ENCODE data around the gene BOK.

The BOK gene

GRCh38 chr2:241601841-241602240 lies 43.3 kb downstream of the BOK start:
- DNase-seq (ENCODE audit: low read depth), result no peak

GRCh38 chr2:241602720-241603119 lies 44.2 kb downstream of the BOK start:
- DNase-seq (ENCODE audit: low read depth), result no peak

- no peak for DNase-seq (ENCODE audit: low read depth)
Observed at GRCh38 chr2:241603686-241604085, 45.1 kb downstream of the BOK start.

GRCh38 chr2:241606186-241606585 lies 47.6 kb downstream of the BOK start:
- no peak for DNase-seq (ENCODE audit: low read depth)

GRCh38 chr2:241607162-241607885 lies 48.8 kb downstream of the BOK start:
- DNase-seq (ENCODE audit: low read depth), result no peak

- no peak for DNase-seq (ENCODE audit: low read depth)
Observed at GRCh38 chr2:241608881-241609280, 50.3 kb downstream of the BOK start.

GRCh38 chr2:241609859-241610793 lies 51.6 kb downstream of the BOK start:
- DNase-seq (ENCODE audit: low read depth), result peak; percentile 86

GRCh38 chr2:241611062-241611461 lies 52.5 kb downstream of the BOK start:
- no peak for DNase-seq (ENCODE audit: low read depth)

GRCh38 chr2:241612156-241613016 lies 53.8 kb downstream of the BOK start:
- no peak for DNase-seq (ENCODE audit: low read depth)

GRCh38 chr2:241613017-241613780 lies 54.7 kb downstream of the BOK start:
- DNase-seq (ENCODE audit: low read depth), result no peak

GRCh38 chr2:241615041-241615440 lies 56.5 kb downstream of the BOK start:
- no peak for DNase-seq (ENCODE audit: low read depth)

GRCh38 chr2:241615522-241616052 lies 57.0 kb downstream of the BOK start:
- no peak for DNase-seq (ENCODE audit: low read depth)

- DNase-seq (ENCODE audit: low read depth), result no peak
Observed at GRCh38 chr2:241616168-241617125, 57.9 kb downstream of the BOK start.

GRCh38 chr2:241617431-241618154 lies 59.0 kb downstream of the BOK start:
- DNase-seq (ENCODE audit: low read depth), result no peak

- no peak for DNase-seq (ENCODE audit: low read depth)
Observed at GRCh38 chr2:241618296-241618805, 59.8 kb downstream of the BOK start.

- no peak for DNase-seq (ENCODE audit: low read depth)
Observed at GRCh38 chr2:241618829-241619228, 60.3 kb downstream of the BOK start.

GRCh38 chr2:241619597-241620418 lies 61.3 kb downstream of the BOK start:
- no peak for DNase-seq (ENCODE audit: low read depth)

- no peak for DNase-seq (ENCODE audit: low read depth)
Observed at GRCh38 chr2:241620419-241620769, 61.8 kb downstream of the BOK start.

Measured in stimulated activated CD8-positive, alpha-beta memory T cell treated with anti-CD3 and anti-CD28 coated beads, Interleukin-12 subunit alpha, Interleukin-12 subunit beta, amount 100 ng/mL, for 4 hours (primary cell).